HT1080 (cell line): Measurements from ENCODE around the gene FCRL3. TPM values are rescaled to one million over a fixed set of nuclear protein-coding genes. Genes with fewer than 3 reads are reported as not detected.

ENCODE experiments used
- DNase-seq: peaks from one replicate; pipeline ENCODE4 v3.0.0-alpha.2; 2015; ENCODE audit warnings: low read depth
- total RNA-seq: library from RNA; depleted of rRNA; stranded (reverse); fragments of >200 nt; shearing (Covaris generic); gene quantifications from 2 replicates; pipeline ENCODE4 v1.2.3, GENCODE V29; 2014; rRNA removed

Gene FCRL3
- total RNA-seq, 1 experiment from 2014 or later: 0.18 TPM

DNA sequence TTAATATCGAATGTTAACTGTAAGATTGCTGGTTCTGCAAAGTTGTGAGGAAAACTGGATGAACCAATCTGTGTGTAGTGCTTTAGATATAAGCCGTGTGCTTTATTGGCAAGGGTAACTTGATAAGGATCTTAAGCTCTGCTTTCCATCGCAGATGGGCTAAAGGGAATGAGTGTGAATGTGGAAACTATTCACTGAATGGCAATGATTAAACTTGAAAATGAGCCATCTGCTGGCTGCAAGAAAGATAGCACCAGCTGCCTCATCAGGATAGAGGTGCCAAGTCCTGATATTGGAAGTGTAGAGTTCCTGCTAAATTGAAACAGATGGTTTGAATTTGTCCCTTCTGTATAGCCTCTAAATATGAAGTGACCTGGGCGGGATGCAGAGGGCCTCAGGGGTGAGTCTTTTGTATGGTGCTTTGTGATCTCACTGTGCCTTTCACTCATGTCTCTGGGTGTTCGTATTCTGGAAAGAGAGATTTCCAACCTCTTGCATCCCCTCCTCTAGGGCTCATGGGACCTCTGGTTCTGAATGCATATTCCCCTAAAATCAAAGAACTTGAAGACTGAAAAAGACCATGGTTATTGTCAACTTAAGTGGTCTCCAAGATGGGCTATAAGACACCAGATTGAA, 9.2 kb downstream of the FCRL3 start:
- DNase-seq: no peak

DNA sequence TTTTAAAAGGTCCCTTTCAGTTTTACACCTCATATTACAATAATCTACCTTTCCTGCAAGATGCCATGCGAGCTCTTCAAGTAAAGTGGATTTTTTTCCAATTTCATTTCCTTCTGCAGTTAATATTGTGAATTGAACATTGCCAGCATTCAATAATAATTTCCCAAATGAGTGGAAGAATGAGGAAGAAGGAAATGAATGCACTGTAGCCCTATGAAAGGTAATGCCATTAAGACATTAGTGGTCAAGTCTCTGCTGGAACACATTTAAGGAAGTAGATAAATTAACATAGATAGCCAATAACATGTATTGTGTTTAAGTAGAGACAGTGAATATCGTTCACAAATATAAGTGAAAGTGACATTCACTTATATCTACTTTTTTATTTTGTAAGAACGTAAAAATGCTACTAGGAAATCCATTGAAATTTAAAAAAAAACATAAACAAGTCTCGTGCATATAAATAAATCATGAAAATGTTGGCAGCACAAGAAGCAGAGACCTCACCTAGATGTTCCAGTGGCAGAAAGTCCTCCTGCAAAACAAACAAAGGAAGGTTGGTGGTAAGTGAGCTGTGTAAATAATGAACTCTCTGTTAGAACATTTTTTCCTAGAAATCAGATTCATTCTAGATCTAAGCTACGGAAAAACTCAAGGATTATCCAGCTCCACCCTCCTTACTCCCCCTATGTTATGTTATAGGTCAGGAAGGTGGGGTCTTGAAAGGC, 17.7 kb downstream of the FCRL3 start:
- no peak for DNase-seq

DNA sequence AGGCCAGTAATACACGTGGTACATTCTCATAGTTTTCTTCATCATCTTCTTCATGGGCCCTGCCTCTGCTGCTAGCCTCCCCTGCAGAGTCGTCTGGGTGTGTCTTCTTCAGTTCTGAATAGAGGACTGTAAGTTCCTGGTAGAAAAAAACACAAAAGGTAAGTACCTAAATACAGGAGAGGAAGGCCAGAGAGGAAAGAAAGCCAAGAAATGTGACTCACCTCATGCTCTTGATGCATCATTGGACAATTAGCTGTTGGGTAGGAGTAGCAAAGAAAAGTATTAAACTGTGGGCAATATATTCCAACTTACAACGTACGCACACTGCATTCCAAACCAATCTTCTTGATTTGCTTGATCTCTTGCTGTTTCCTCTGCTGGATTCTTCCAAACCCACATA, 21.8 kb downstream of the FCRL3 start:
- DNase-seq: no peak

DNA sequence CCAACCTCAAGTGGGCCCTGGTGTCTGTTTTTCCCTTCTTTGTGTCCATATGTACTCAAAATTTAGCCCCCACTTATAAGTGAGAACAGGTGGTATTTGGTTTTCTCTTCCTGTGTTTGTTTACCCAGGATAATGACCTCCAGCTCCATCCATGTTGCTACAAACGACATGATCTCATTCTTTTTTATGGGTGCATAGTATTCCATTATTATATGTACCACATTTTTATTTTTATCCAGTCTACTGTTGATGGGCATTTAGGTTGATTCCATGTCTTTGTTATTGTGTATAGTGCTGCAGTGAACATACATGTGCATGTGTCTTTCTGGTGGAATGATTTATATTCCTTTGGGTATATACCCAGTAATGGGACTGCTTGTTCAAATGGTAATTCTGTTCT, 27.6 kb downstream of the FCRL3 start:
- no peak for DNase-seq

DNA sequence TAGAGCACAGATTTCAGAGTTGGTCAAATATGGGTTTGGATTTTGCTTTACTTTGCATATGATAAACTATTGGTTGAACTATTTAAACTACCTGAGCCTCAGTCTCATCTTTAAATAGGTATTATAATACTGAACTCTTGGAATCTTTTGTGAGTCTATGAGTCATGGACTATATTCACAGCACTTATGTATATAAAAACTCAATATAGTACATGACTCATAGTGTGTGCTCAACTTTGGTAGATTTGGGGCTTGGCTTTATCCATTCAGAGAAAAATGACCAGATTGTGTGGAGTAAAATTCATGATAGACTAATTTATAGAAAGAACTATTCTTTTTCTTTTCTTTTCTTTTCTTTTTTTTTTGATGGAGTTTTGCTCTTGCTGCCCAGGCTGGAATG, 28.7 kb downstream of the FCRL3 start:
- DNase-seq: peak; percentile 25

DNA sequence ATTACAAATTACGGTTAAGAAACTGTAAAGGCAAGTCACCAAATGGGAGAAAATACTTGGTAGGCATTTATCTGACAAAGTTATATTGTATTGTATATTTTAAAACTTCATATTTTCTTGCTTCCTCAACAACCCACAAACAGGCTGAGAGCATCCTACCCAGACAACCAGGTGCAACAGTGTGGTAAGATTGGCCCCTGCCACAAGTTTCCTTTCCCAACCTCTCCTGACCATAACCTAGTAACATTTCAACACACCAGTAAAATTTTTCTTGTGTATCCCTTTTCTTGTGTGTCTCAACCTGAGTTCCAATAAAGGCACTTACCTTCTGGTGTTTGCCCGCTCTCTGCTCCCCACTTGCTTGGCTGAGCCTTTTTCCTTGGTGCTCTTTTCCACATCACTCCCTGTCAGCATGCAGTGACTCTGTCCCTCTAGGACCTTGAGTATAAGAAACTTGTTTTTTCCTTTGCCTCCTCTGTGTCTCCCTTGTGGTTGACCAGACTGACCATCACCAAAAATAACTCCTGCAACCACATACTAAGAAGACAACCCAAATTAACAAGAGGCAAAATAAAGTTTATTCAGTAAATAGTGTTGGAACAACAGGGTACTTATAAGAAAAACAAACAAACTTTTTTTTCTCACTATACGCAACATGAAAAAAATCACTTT, 40.9 kb downstream of the FCRL3 start:
- no peak for DNase-seq

DNA sequence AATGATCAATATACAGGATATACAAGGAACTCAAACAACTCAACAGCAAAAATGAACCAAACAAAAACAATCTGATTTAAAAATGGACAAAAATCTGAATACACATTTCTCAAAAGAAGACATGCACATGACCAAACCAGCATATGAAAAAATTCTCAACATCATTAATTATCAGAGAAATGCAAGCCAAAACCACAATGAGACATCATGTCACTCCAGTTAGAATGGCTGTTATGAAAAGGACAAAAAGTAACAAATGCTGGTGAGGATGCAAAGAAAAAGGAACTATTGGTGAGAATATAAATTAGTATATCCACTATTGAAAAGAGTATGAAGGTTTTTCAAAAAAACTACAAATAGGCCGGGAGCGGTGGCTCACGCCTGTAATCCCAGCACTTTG, 42.0 kb downstream of the FCRL3 start:
- DNase-seq: no peak

DNA sequence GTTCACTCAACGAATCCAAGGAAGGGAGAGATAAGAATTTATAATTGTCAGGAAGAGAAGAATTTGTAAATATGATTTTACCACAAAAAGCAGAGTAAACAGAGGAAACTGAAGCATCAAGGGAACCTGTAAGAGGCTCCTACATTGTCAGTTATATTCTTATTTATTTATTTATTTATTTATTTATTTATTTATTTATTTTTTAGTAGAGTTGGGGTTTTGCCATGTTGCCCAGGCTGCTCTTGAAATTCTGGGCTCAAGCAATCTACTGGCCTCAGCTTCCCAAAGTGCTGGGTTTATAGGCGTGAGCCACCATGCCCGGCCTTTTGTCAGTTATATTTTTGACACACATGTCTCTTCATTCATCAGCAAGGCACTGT, 47.1 kb downstream of the FCRL3 start:
- no peak for DNase-seq

DNA sequence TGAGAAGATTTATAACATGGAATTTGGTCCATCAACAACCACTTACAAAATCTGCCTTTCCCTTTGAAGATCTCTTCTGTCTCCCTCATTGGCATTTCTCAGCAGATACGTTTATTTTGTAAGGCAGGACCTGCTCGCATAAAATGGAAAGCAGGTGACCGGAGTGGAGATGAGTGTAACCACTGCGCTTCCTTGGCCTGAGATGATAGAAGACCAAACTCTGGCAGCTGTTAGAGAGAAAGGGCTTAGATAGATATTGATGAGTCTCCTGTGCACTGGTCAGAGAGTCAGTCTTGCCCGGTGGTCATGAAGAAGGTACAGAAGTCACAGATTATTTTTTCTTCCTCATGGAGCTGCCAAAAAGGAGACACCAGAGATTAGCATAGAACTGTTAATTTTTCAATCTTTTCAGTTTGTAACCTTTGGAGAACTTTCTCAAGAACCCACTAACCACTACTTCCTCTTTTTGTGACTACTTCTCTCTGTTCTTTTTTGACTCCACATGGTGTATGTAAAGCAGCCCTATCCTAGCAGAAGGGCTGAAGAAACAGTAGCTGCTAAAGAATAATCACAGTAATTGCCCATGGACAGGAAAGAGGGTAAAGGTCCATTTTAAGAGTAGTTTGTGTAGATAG, 47.6 kb downstream of the FCRL3 start:
- no peak for DNase-seq

DNA sequence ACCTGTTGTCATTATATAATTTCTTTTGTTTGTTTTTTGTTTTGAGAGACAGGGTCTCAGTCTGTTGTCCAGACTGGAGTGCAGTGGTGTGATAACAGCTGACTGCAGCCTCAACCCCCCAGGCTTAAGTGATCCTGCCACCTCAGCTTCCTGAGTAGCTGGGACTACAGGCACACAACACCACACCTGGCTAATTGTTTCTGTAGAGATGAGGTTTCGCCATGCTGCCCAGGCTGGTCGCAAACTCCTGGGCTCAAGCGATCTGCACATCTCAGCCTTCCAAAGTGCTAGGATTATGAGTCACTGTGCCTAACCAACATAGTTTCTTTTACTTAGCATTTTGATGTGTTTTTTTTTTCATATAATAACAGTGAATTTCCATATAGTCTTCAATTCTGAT, 52.3 kb downstream of the FCRL3 start:
- no peak for DNase-seq

DNA sequence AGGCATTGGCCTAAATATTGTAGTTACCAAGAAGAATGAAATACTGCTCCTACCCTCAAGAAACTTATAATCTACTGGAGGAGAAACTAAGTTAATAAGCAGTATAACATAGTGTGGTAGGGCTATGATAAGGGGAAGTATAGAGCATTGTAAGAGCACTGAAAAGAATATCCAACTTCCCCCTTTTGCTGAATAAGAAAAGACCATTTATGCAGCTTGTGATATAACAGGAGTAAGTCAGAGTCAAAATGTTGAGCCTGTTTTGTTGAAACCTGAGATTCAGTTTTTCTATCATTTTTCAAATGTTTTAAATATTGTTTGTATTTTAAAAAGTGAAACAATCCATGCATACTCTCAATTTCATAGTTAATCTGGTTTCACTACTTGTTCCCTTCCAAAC, 54.4 kb downstream of the FCRL3 start:
- DNase-seq: no peak

DNA sequence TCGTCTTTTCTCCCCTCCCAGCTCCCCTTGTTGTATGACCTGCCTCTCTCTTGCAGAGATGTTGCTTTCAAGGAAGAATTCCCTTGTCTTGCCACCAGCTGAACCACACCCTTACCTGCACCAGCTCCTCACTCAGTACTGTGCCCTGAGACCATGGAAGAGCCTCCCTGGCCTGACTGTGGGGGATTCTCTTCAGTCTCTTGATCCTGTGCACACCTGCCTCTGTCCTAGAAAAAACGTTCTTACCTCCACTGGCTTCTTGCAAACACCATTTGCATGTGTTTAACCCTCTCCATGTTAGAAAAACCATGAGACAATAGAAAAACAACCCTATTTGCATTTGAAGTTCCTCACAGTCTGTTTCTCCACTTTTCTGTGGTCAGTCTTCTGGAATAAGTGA, 59.4 kb downstream of the FCRL3 start:
- DNase-seq: no peak

DNA sequence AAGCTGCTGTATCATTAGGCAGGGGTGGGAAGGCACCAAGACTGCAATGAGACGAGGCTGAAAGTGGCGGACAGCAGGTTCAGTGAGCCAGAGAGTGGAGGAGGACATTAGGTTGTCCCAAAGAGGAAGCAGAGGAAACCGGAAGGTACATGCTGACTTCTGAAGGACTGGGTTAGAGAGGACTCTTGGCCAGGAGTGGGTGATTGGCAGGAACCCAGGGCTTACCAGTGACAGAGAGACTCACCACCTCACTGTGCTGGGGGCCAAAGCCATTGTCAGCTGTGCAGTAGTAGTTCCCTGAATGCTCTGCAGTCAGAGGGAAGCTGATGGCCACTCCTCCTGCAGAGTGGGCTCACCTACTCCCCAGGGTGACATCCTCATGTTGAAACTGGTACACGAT, 60.8 kb downstream of the FCRL3 start:
- no peak for DNase-seq

DNA sequence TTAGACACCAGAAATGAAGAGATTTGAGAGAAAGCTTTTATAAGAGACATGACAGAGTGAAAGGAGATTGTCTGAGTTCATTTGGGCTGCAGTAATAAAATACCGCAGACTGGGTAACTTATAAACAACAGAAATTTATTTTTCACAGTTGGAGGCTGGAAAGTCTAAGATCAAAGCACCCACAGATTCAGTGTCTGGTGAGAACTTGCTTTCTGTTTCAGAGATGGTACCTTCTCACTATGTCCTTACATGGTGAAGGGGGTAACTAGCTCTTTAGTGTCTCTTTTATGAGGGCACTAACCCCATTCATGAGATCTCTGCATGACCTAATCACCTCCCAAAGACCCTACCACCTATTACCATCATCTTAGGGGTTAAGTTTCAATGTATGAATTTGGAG, 71.8 kb downstream of the FCRL3 start:
- no peak for DNase-seq

Other genes with a start within 250 kb of the FCRL3 start
- not detected in 2 replicates for gene FCRL5, start 148.3 kb downstream of the FCRL3 start, total RNA-seq
- gene FCRL4, start 102.7 kb downstream of the FCRL3 start, total RNA-seq: not detected in 2 replicates
- not detected in 2 replicates for gene FCRL2, start 76.4 kb upstream of the FCRL3 start, total RNA-seq
- not detected in 2 replicates for gene FCRL1, start 119.4 kb upstream of the FCRL3 start, total RNA-seq
- gene CD5L, start 141.0 kb upstream of the FCRL3 start, total RNA-seq: 0.27 TPM in 1 of 2 replicates, not detected in the other